Lung (tissue), 12 donors: Measurements from ENCODE around the gene SSBP3. TPM values are rescaled to one million over a fixed set of nuclear protein-coding genes. Genes with fewer than 3 reads are reported as not detected.
A peak's percentile ranks its signal among the peaks of the same experiment; 100 is the strongest.
"Not testable (repeated sequence)": the region's sequence is repeated elsewhere in the genome, so short reads cannot be mapped to it uniquely, and the experiment has no call there.

Experiments used
- ATAC-seq: fragments of 200-7000 bp; cut with Tn5 transposase; one replicate; pipeline ENCODE4 v1.9.1; 2020; ENCODE audit warnings: moderate number of reproducible peaks; ENCODE audit not compliant: insufficient read depth, low FRiP score
- DNase-seq, 3 donors: peaks; one replicate each; pipeline ENCODE4 v3.0.0-alpha.2; 2013 to 2017
- H3K27ac ChIP-seq, 2 donors: one replicate each; pipeline ENCODE4 v1.5.1; 2013; ENCODE audit warnings: mild to moderate bottlenecking in 2 of 2, moderate library complexity in 2 of 2, control low read depth in 1 of 2, inconsistent platforms in 1 of 2, low read depth in 1 of 2, low read length in 1 of 2
- H3K27me3 ChIP-seq, 3 donors: one replicate each; pipeline ENCODE4 v1.5.1; 2013; ENCODE audit warnings: low read length in 2 of 3; ENCODE audit not compliant: control insufficient read depth in 3 of 3, insufficient read depth in 3 of 3
- H3K36me3 ChIP-seq, 4 donors: one replicate each; pipeline ENCODE4 v1.5.1; 2013; ENCODE audit warnings: low read length in 4 of 4, mild to moderate bottlenecking in 1 of 4, moderate library complexity in 1 of 4; ENCODE audit not compliant: control insufficient read depth in 4 of 4, insufficient read depth in 4 of 4
- H3K4me1 ChIP-seq, 5 donors: one replicate each; pipeline ENCODE4 v1.5.1; 2013; ENCODE audit warnings: low read length in 5 of 5, mild to moderate bottlenecking in 2 of 5, moderate library complexity in 1 of 5; ENCODE audit not compliant: control insufficient read depth in 5 of 5, insufficient read depth in 5 of 5
- H3K4me3 ChIP-seq: one replicate; pipeline ENCODE4 v1.5.1; 2013; ENCODE audit warnings: mild to moderate bottlenecking, control low read depth, moderate library complexity
- H3K9ac ChIP-seq, 2 donors: one replicate each; pipeline ENCODE4 v1.5.1; 2013; ENCODE audit warnings: low read length in 2 of 2, control low read depth in 1 of 2; ENCODE audit not compliant: insufficient read depth in 1 of 2
- H3K9me3 ChIP-seq, 4 donors: one replicate each; pipeline ENCODE4 v1.5.1; 2013; ENCODE audit warnings: low read length in 3 of 4, mild to moderate bottlenecking in 1 of 4, moderate library complexity in 1 of 4; ENCODE audit not compliant: control insufficient read depth in 4 of 4, insufficient read depth in 3 of 4
- CTCF ChIP-seq: IDR thresholded peaks from 2 replicates; pipeline ENCODE4 v1.5.1; 2012; ENCODE audit warnings: mild to moderate bottlenecking; ENCODE audit errors: control extremely low read depth, extremely low read depth
- WGBS, 2 donors: extraction: QIAGEN DNeasy Blood & Tissue Kit; methylation state at CpG; one replicate each; pipeline ENCODE4 v1.1.7; 2013; 5-methylcytosine and 5-hydroxymethylcytosine counted together
- polyA plus RNA-seq, 2 donors: library from polyadenylated mRNA; stranded (reverse); fragments of 200-250 nt; gene quantifications; one replicate each; pipeline ENCODE4 v1.2.1, GENCODE V29; 2013
- total RNA-seq, 2 donors: library from RNA; depleted of rRNA in 1 of 2; stranded (reverse); fragments of >200 nt in 1 of 2; gene quantifications; one replicate each; pipeline ENCODE4 v1.2.1, GENCODE V29; 2014 to 2021
- donor health status: control.
- donor health status: control.
- donor health status: Bipolar disorder and iron deficiency.
- donor health status: healthy.
- donor health status: DM: yes; HTN: yes; CAD: no.

SSBP3 gene
- total and polyA plus RNA-seq, 4 donors: 15.9 to 47.8 (median 34.8) TPM

- Histone ChIP-seq H3K4me3 (no peak overlapping the region), H3K27me3 (no peaks in the 10 kb centered on the region), H3K4me1 (peaks cover 2 to 19% (median 7%) of the 10 kb centered on the region in 5 donors), H3K36me3 (peaks cover 4 to 25% (median 18%) of the 10 kb centered on the region in 4 donors), H3K9me3 (no peaks in the 10 kb centered on the region), H3K9ac (no peak overlapping the region), H3K27ac (no peak overlapping the region)
- 92 to 97% methylated on average over 24 of the region's 24 CpGs for WGBS, 2 donors
- no peak for DNase-seq
- TF ChIP-seq CTCF: no peak
- no peak for ATAC-seq
These were observed 15.5 kb downstream of the SSBP3 start for GRCh38 chr1:54390655-54391054.

GRCh38 chr1:54389608-54390007 is 16.6 kb downstream of the SSBP3 start:
- not testable (repeated sequence) for DNase-seq, H3K9ac ChIP-seq, H3K27ac ChIP-seq, H3K9me3 ChIP-seq, H3K4me3 ChIP-seq, ATAC-seq, H3K27me3 ChIP-seq
- H3K4me1 ChIP-seq: peaks cover 6 to 26% (median 10%) of the 10 kb centered on the region in 5 donors
- WGBS, 2 donors: 94 to 99% methylated on average over 2 of the region's 2 CpGs
- peaks cover 4 to 25% (median 15%) of the 10 kb centered on the region in 4 donors for H3K36me3 ChIP-seq

DNA sequence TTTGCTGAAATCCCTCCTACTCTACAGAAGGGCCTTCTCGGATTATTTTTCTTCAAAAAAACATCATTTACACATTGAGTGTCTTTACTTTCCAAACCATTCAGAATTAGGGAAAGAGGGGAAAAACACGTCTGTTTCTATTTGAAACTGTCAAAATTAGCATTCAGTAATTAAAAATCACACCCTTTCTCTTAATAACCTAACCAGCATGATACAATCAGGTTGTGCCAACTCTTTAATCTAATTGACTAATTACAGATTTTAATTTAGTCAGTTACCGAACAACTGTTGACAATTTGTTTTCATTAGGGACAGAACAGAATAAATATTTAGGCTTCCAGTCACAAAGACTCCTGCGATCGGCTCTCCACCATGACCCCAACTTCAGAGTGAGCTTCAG is 18.8 kb downstream of the SSBP3 start:
- no peak for TF ChIP-seq CTCF
- Histone ChIP-seq H3K4me1 (peaks cover 4 to 26% (median 7%) of the 10 kb centered on the region in 5 donors), H3K4me3 (no peak overlapping the region), H3K27ac (no peak overlapping the region), H3K9ac (peak overlapping the region; percentile 44 to 46), H3K9me3 (no peaks in the 10 kb centered on the region), H3K36me3 (peaks cover 0 to 15% (median 9%) of the 10 kb centered on the region in 4 donors), H3K27me3 (no peaks in the 10 kb centered on the region)
- ATAC-seq (no peak), DNase-seq (no peak)
- 73 to 84% methylated on average over 5 of the region's 5 CpGs for WGBS, 2 donors

DNA sequence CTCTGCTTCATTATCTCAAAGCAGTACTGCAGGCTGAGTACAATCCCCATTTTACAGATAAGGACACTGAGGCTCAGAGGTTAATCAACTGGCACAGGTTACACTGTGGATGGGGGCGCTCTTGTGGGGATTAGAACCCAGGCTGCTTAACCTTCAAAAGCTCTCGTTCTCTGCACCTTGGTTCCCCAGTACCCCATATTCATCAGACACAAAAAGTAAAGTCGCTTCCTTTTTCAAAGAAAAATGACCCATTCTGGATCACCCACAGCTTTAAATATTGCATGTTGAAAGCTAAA is 20.5 kb downstream of the SSBP3 start:
- H3K9me3 ChIP-seq: no peaks in the 10 kb centered on the region
- no peak overlapping the region for H3K27ac ChIP-seq
- no peak overlapping the region for H3K4me3 ChIP-seq
- DNase-seq: no peak
- H3K27me3 ChIP-seq: no peaks in the 10 kb centered on the region
- ATAC-seq: no peak
- peaks cover 4 to 27% (median 7%) of the 10 kb centered on the region in 5 donors for H3K4me1 ChIP-seq
- 91 to 97% methylated on average over 3 of the region's 3 CpGs for WGBS, 2 donors
- TF ChIP-seq CTCF: no peak
- peaks cover 0 to 8% (median 2%) of the 10 kb centered on the region in 4 donors for H3K36me3 ChIP-seq
- H3K9ac ChIP-seq: no peak overlapping the region
